ENCODE measurements around the gene ARHGEF19.
"Not testable (repeated sequence)": the region's sequence is repeated elsewhere in the genome, so short reads cannot be mapped to it uniquely, and the experiment has no call there.

ARHGEF19 gene

GRCh38 chr1:16204634-16205333, 7.7 kb downstream of the ARHGEF19 start:
- DNase-seq (ENCODE audit: low read depth in 2 of 2) = no peak

GRCh38 chr1:16204216-16204615, 8.2 kb downstream of the ARHGEF19 start:
- no peak for DNase-seq (ENCODE audit: low read depth in 2 of 2)

- no peak for DNase-seq (ENCODE audit: low read depth in 2 of 2)
Measured at GRCh38 chr1:16203550-16203949, 8.9 kb downstream of the ARHGEF19 start.

- DNase-seq (ENCODE audit: low read depth in 2 of 2) = no peak
Measured at GRCh38 chr1:16202281-16203210, 9.9 kb downstream of the ARHGEF19 start.

- DNase-seq (ENCODE audit: low read depth in 2 of 2) = no peak
Measured at GRCh38 chr1:16199700-16200099, 12.8 kb downstream of the ARHGEF19 start.

- DNase-seq (ENCODE audit: low read depth in 2 of 2) = no peak
Measured at GRCh38 chr1:16199157-16199501, 13.3 kb downstream of the ARHGEF19 start.

GRCh38 chr1:16198444-16199156, 13.9 kb downstream of the ARHGEF19 start:
- DNase-seq (ENCODE audit: low read depth in 2 of 2) = no peak

- no peak for DNase-seq (ENCODE audit: low read depth in 2 of 2)
Measured at GRCh38 chr1:16196874-16197273, 15.6 kb downstream of the ARHGEF19 start.

GRCh38 chr1:16196139-16196538, 16.3 kb downstream of the ARHGEF19 start:
- DNase-seq (ENCODE audit: low read depth in 2 of 2) = not testable (repeated sequence)

GRCh38 chr1:16195518-16195905, 16.9 kb downstream of the ARHGEF19 start:
- no peak for DNase-seq (ENCODE audit: low read depth in 2 of 2)

GRCh38 chr1:16191916-16192546, 20.4 kb downstream of the ARHGEF19 start:
- no peak for DNase-seq (ENCODE audit: low read depth in 2 of 2)

- no peak for DNase-seq (ENCODE audit: low read depth in 2 of 2)
Measured at GRCh38 chr1:16191309-16191708, 21.1 kb downstream of the ARHGEF19 start.

- no peak for DNase-seq (ENCODE audit: low read depth in 2 of 2)
Measured at GRCh38 chr1:16189921-16190621, 22.4 kb downstream of the ARHGEF19 start.

GRCh38 chr1:16189003-16189402, 23.4 kb downstream of the ARHGEF19 start:
- no peak for DNase-seq (ENCODE audit: low read depth in 2 of 2)

- peak in 1 of 2 experiments; percentile 38 for DNase-seq (ENCODE audit: low read depth in 2 of 2)
Measured at GRCh38 chr1:16187748-16188401, 24.6 kb downstream of the ARHGEF19 start.

GRCh38 chr1:16186655-16187235, 25.7 kb downstream of the ARHGEF19 start:
- no peak for DNase-seq (ENCODE audit: low read depth in 2 of 2)

- DNase-seq (ENCODE audit: low read depth in 2 of 2) = no peak
Measured at GRCh38 chr1:16184557-16185303, 27.7 kb downstream of the ARHGEF19 start.

- no peak for DNase-seq (ENCODE audit: low read depth in 2 of 2)
Measured at GRCh38 chr1:16183765-16184556, 28.5 kb downstream of the ARHGEF19 start.

GRCh38 chr1:16183179-16183578, 29.3 kb downstream of the ARHGEF19 start:
- no peak for DNase-seq (ENCODE audit: low read depth in 2 of 2)
